ENCODE results near the gene RAP2B.
"Not testable (repeated sequence)": the region's sequence is repeated elsewhere in the genome, so short reads cannot be mapped to it uniquely, and the experiment has no call there.

Gene RAP2B

GRCh38 chr3:153144779-153145178 is 17.2 kb upstream of the RAP2B start:
- no peak for DNase-seq
- Histone ChIP-seq H3K4me3 (ENCODE audit: low read depth, low read length) (no peak overlapping the region), H3K4me1 (no peaks in the 10 kb centered on the region), H3K36me3 (no peaks in the 10 kb centered on the region), H3K9me3 (no peaks in the 10 kb centered on the region), H3K27me3 (no peaks in the 10 kb centered on the region)
- TF ChIP-seq CTCF (IDR thresholded peaks at IDR 0.05; ENCODE audit: low read depth, low read length) = no peak

DNA sequence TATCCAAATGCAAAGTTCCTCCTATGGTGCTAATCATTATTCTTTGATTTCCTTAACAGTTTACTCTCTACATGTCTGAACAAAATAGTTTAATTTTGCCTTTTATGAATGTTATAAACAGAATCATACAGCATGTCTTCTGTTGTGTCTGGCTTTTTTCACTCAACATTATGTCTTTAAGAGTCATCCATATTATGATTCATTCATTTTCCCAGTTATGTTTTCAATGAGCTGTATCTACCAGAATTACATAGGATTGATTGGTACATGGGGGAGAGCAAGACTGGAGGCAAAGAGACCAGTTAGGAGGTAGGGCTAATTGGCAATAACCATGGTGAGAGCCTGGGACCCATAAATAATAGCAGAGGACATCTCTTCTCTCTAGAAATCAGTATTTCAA is 16.6 kb upstream of the RAP2B start:
- H3K4me3 ChIP-seq (ENCODE audit: low read depth, low read length) = no peak overlapping the region
- H3K4me1 ChIP-seq = no peaks in the 10 kb centered on the region
- no peak for TF ChIP-seq CTCF (IDR thresholded peaks at IDR 0.05; ENCODE audit: low read depth, low read length)
- DNase-seq = no peak
- H3K9me3 ChIP-seq = no peaks in the 10 kb centered on the region
- H3K36me3 ChIP-seq = no peaks in the 10 kb centered on the region
- no peaks in the 10 kb centered on the region for H3K27me3 ChIP-seq

- Histone ChIP-seq H3K9me3 (no peaks in the 10 kb centered on the region), H3K27me3 (no peaks in the 10 kb centered on the region), H3K4me1 (no peaks in the 10 kb centered on the region), H3K36me3 (no peaks in the 10 kb centered on the region), H3K4me3 (ENCODE audit: low read depth, low read length) (no peak overlapping the region)
- no peak for DNase-seq
- no peak for TF ChIP-seq CTCF (IDR thresholded peaks at IDR 0.05; ENCODE audit: low read depth, low read length)
Observed at GRCh38 chr3:153146191-153147053, 15.6 kb upstream of the RAP2B start.

- no peak for TF ChIP-seq CTCF (IDR thresholded peaks at IDR 0.05; ENCODE audit: low read depth, low read length)
Observed at GRCh38 chr3:153150991-153151390, 11.0 kb upstream of the RAP2B start.

DNA sequence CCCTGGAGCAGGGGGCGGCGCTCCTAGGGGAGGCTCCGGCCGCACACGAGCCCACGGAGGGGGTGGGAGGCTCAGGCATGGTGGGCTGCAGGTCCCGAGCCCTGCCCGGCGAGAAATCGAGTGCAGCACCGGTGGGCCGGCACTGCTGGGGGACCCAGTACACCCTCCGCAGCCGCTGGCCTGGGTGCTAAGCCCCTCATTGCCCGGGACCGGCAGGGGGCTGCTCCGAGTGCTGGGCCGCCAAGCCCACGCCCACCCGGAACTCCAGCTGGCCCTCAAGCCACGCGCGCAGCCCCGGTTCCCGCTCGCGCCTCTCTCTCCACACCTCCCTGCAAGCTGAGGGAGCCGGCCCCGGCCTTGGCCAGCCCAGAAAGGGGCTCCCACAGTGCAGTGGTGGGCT is 6.2 kb upstream of the RAP2B start:
- H3K27me3 ChIP-seq; H3K4me3 ChIP-seq (ENCODE audit: low read depth, low read length); H3K9me3 ChIP-seq; DNase-seq; H3K4me1 ChIP-seq; H3K36me3 ChIP-seq: not testable (repeated sequence)

More at GRCh38 chr3:153150991-153151390, 11.0 kb upstream of the RAP2B start:
- no peaks in the 10 kb centered on the region for H3K4me1 ChIP-seq
- no peaks in the 10 kb centered on the region for H3K27me3 ChIP-seq
- DNase-seq = no peak
- no peaks in the 10 kb centered on the region for H3K9me3 ChIP-seq
- H3K36me3 ChIP-seq = no peaks in the 10 kb centered on the region
- no peak overlapping the region for H3K4me3 ChIP-seq (ENCODE audit: low read depth, low read length)

- H3K4me1 ChIP-seq = no peaks in the 10 kb centered on the region
- H3K4me3 ChIP-seq (ENCODE audit: low read depth, low read length) = no peak overlapping the region
- H3K36me3 ChIP-seq = no peaks in the 10 kb centered on the region
- H3K9me3 ChIP-seq = peaks cover 4% of the 10 kb centered on the region; the same call in 1 of the 2 replicates
- TF ChIP-seq CTCF (IDR thresholded peaks at IDR 0.05; ENCODE audit: low read depth, low read length) = no peak
- no peak for DNase-seq
- peaks cover 17% of the 10 kb centered on the region for H3K27me3 ChIP-seq
Observed at GRCh38 chr3:153158189-153158588, 3.8 kb upstream of the RAP2B start.
